NCI-H1436 treated with DMSO at 0.1 percent for 48 hours (cell line): ENCODE measurements around the gene PRODH.
"Not testable (repeated sequence)": the region's sequence is repeated elsewhere in the genome, so short reads cannot be mapped to it uniquely, and the experiment has no call there.

Experiments used
- DNase-seq: peaks from one replicate; lab custom pipeline; 2025; lab: John Stamatoyannopoulos, UW

Gene PRODH, protein sequence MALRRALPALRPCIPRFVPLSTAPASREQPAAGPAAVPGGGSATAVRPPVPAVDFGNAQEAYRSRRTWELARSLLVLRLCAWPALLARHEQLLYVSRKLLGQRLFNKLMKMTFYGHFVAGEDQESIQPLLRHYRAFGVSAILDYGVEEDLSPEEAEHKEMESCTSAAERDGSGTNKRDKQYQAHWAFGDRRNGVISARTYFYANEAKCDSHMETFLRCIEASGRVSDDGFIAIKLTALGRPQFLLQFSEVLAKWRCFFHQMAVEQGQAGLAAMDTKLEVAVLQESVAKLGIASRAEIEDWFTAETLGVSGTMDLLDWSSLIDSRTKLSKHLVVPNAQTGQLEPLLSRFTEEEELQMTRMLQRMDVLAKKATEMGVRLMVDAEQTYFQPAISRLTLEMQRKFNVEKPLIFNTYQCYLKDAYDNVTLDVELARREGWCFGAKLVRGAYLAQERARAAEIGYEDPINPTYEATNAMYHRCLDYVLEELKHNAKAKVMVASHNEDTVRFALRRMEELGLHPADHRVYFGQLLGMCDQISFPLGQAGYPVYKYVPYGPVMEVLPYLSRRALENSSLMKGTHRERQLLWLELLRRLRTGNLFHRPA

DNA sequence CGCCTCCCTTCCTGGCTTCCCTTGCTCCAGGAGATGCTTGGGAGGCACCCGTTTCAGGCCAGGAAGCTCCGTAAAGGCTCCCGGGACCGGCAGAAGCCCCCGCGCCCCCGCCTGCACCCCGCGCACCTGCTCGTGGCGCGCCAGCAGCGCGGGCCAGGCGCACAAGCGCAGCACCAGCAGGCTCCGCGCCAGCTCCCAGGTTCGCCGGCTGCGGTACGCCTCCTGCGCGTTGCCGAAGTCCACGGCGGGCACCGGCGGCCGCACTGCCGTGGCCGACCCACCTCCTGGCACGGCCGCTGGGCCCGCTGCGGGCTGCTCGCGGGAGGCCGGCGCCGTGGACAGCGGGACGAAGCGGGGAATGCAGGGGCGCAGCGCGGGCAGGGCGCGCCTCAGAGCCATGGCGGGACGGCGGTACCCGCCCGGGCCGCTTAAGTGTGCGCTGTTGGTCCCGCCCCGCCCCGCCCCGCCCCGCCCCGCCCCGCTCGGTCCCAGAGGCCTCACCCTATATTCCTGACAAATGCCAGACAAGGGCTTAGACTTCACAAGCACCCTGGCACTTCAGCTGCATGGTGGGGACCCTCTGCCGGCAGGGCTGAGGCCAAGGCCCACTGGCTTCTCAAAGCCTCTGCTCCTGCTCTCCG is at the start of gene PRODH:
PRODH (minus strand) TSS at position 405 of the 641 bp plus-strand sequence; CDS start at position 399, 6 bp downstream.
- no peak for DNase-seq

DNA sequence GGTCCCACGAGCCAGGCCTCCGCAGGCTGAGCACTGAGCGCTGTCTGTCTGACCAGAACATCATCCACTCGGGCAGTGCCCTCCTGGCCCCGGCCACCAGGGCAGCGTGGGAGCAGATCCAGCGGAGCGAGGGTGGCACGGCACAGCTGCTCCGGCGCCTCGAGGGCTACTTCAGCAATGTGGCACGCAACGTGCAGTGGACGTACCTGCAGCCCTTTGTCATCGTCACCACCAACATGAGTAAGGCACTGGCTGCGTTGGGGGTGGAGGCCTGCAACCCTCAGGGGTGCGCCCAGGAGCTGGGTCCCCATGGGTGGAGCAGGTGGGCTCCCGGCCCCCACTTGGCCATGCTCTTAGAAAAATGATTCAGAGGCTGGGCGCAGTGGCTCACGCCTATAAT is 49.7 kb upstream of the PRODH start:
- no peak for DNase-seq

DNA sequence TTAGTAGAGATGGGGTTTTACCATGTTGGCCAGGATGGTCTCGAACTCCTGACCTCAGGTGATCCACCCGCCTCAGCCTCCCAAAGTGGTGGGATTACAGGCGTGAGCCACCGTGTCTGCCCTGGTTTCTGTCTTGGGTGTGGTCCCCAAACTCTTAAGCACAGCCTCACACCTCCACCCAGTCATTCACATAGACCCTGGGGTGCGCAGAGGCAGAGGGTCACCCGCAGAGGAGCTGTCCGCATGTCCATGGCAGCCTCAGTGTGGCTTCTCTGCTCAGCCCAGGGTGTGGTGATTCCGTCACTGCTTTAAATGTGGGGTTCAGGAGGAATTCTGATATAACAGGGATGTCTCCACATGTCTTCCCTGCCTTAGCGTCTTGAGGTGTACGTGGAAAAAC is 48.5 kb upstream of the PRODH start:
- no peak for DNase-seq

DNA sequence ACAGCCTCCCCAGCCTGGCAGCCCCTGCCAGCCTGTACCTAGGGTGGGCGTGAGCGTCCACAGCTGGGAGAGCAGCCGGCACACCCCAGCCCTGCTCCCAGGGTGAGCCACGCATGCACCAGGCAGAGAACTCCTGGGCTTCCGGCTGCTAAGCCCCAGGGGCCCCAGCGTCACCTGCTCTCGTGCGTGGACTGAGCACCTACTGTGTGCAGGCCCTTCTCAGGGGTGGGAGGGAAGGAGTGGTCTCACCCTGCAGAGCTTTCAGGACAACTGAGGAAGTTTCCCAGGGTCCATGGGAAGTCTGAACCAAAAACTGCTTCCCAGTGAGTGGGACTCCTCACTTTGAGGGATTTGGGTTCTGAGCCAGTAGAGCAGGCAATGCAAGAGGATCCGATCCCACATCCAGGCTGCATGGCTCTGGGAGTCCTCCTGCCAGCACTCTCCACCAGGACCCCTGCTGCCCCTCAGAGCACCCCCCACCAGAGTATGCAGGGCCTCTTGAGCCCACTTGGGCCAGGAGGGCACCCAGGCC is 47.1 kb upstream of the PRODH start:
- no peak for DNase-seq

DNA sequence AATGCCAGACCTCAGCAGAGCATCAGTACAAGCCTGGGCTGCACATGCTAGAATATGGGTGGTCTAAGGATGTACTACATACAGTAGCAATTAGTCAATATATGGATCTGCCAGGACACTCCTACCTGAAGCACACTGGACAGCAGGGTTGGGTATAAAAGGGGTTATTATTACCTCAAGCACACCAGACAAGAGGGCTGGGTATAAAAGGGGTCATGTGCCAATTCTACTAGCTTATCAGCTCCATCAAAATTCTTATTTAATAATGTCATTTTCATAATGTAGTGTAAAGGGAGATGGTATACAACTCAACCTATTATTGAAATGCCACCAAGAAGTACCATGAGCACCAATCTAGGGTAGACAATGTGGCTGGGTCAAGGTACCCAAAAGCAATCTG is 44.7 kb upstream of the PRODH start:
- no peak for DNase-seq

DNA sequence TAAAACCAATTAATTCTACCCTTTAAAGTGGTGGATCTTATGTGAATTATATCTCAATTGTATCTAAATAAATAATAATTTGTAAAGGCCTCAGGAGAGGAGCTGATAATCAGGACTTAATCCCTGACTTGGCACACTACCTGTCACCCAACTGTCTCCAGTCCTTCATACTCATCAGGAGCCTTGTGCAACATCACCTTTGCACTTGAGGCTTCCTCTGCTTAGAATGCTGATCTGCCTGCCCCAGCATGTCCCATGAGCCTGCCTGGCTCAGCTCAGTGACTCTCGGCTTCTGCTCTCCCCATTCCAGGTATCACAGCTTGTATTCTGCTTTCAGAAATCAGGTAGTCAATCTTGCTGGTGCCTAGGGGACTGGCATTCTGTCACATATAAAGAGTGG is 43.9 kb upstream of the PRODH start:
- DNase-seq = no peak

DNA sequence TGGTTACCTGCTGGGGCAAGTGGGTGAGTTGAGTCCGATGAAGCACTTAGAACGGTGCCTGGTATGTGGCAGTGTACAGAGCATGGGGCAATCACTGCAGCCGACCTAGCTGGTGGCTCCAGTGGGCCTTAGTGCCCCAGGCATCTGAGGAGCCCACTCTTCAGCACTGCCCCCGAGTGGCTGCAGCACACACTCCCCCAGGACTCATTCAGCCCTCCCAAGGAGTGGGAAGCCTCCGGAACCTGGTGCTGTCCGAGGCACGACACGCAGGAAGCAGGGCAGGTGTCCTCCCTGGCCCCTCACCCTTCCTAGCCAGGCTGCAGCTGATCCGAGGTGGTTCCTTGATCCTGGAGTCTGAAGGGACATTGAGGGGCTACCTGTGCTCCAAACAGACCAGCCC is 42.4 kb upstream of the PRODH start:
- DNase-seq = no peak

DNA sequence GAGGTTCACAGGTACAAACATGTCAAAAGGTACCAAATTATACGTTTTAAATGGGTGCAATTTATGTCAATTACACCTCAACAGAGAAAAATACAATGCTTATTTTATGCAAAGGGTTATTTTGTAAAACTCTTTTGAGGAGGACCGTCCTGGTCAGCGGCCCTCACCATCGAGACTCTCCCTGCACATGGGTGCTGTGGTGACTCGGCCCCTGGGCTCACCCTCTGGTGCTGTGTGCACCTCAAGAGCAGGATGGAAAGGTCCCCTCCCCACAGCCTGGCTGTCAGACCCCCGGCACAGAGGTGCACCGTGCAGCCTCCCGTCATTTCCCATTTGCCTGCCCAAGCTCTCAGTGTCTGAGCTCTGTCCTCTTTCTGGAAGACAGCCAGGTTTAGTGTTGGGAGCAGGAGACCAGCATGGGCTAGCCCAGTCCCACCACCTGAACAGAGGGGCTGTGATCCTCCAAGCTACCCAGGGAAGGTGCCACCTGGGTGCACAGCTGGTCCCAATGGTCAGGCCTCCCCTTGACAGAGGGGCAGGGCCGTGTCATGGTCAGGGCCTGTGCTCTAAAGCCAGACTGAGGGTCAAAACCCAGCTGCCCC is 41.8 kb upstream of the PRODH start:
- no peak for DNase-seq

DNA sequence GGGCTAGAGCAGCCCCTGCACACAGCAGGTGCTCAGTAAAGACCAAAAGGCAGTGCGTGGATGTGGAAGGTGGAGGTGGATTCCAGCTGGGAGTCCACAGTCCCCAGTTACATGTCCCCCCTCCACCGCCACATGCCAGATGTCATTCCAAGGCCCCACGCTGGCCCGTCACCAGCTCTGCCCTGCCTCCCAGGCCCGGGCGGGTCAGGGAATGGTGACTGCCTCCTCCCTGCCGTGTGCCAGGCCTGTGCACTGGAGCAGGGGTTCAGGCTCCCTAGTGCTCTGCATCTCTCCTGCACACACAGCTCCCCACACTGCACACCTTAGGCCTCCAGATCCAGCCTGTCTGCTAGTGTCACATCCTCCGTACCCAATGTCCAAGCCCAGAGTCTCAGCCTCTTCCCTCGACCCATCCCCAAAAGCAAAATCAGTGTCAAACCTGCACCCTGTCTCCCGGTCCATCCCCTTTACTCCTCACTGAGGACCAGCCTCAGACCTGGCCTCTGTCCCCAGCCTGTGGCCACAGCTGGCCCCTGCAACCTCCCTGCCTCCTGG is 40.2 kb upstream of the PRODH start:
- no peak for DNase-seq

DNA sequence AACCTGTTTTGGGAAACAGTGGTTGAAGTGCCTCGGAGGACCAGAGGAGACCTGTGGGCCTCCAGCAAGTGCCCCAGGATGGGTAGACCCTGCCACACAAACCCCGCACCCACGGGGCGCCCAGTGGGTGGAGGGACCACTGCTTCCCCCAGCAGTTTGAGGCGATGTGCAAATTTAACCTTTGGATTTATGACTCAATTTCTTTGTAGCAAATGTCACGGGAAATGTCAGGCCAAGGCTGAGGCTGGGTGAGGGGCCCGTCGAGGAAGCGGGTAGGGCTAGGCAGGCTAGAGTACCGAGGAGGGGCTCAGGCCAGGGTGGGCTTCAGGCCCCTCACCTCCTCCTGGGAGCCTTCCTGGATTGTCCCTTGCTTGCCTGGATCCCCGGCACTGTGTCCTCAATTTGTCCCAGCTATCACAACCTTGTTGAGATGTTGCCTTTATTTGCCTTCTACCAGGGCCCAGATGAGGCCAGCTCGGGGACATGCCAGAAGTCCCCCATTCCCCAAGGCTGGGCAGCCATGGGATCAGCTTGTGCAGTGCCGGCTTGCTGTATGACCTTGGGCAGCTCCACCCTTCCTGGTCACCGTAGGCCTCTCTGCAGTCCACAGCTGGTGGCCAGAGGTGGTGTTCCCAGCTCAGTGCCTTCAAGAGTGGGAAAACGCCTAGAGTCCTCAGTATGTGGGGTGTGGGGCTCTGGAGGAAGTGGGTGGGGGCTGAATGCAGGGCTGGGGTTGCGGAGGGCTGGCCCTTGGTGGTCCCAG is 39.5 kb upstream of the PRODH start:
- DNase-seq = no peak

DNA sequence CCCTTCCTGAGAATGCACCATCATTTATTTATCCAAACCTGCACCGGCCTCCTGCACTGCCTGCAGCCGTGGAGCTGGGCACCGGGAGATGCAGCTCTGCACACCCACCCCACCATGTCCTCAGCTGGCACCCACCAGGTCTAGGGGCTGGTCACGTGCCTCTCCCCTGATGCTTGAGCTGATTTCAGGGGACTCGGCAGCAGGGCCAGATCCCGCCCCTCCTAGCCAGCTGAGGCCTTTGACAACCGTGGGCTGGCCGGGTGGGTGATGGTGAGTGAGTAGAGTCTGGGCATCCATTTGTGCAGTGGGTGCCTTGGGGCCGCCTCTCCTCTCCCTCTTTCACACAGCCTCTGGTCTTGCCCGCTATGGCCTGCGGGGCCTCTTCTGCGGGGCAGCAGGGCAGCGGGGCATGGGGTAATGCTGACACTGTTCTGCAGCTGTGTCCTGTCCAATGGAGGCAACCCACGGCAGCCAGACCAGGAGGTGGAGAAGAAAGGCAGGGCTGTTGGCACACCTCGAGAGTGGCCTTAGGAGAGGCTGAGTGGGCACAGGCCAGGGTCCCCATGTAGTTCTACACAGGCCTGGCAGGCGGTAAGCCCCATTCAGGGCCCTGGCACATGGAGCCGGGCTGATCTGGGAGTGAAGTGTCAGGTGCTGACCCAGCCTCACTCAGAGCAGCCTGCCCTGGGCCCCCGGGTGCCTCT is 38.5 kb upstream of the PRODH start:
- no peak for DNase-seq

DNA sequence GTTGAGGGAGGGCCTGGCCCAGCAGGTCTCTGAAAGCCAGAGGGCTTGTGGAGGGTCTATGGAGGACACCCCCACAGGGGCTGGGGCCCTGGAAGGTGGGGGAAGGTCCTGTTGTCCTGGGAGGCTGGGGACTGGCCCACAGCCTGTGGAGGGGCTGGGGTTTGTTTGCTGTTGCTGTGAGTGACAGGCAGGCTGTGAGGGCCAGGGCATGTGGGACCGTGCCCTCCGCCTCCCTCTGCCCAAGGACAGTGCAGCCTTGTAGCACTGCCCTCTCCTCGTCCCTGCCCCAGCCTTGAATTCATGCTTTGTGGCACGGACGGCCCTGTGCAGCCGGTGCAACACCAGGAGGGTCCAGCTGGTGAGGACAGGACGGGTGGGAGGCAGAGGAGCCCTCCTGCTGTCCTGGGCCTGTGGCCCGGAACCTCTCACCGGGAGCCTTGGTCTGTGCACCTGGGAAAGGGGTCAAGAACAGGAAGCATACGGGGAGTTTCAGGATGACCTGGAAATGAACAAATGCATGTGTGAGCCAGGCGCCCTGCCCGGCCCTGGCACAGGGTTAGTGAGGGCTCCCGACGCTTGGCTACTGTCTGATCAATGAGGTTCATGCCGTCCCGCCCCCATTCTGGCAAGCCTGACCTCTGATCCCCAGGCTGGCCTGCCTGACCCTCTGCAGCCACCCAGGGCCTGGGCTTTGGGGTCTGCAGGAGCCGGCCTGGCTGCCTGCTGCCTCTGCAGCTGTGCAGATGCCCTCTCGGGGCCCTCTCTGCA is 37.4 kb upstream of the PRODH start:
- no peak for DNase-seq

DNA sequence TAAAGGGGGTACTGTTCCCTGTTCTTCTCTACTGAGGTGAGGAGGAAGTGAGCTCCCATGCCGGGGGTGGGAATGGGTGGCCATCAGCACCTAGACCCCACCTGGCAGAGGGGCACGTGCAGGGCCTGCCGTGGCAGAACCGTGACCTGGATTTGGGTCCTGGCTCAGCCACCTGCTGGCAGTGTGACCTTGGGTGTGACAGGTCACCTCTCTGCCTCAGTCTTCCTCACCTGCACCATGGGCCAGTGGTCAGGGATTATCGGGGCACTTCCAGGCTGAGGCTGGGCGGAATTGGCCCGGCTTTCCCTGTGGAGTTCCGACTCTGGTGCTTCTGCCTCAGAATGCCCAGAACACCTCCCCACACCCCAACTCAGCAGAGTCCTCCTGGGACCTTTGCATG is 36.5 kb upstream of the PRODH start:
- not testable (repeated sequence) for DNase-seq

DNA sequence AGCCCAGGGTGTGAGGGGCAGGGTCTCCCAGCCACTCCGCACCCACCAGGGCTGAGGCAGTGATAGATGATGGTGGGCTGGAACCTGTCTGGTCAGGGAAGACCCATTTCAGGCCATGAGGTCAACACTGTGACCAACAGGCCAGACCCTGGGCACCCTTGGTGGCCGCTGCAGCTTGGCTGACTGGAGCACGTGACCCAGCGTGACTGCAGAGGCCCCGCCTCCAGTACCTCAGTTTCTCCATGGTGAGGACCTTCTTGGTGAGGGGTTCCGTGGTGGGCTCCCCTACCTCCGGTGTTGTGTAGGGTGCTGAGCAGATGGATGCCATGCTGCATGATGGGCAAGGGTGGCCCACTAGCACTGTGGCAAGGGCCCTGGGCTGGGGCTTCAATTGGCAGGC is 35.9 kb upstream of the PRODH start:
- not testable (repeated sequence) for DNase-seq

DNA sequence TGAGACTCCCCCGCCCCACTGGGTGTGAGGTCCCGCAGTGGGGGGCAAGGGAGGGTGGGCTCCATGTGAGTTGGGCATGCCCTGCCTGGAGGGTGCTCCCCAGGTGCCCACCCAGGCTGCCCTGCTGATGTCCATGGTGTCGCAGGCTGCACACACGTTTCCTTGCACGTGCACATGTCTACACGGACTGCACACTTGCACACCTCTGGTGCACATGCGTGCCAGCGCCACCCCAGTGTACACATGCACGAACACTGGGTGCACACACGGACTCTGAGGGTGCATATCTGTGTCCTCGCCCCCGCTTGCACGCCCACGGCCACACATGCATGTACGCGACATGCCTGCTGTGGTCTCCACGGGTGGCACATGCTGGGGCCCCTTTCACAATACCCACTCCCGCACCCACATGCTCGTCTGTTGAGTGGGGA is 35.2 kb upstream of the PRODH start:
- DNase-seq = no peak

DNA sequence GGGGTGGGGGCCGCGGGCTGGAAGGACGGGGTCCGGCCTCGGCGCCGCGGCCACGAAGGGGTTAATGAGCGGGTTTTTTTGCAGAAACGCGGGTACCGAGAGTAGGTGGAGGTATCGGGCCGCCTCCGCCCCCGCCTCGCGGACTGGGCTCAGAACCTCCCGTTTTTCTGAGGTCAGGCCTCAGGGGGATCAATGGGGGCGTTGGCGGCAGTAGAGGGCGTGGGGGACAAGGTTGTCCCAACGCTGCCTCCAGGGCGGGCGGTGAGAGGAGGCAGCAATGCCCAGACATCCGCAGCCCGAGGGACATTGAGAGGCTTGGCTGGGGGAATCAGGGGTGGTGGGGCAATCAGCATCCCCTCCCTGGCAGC is 34.8 kb upstream of the PRODH start:
- no peak for DNase-seq

DNA sequence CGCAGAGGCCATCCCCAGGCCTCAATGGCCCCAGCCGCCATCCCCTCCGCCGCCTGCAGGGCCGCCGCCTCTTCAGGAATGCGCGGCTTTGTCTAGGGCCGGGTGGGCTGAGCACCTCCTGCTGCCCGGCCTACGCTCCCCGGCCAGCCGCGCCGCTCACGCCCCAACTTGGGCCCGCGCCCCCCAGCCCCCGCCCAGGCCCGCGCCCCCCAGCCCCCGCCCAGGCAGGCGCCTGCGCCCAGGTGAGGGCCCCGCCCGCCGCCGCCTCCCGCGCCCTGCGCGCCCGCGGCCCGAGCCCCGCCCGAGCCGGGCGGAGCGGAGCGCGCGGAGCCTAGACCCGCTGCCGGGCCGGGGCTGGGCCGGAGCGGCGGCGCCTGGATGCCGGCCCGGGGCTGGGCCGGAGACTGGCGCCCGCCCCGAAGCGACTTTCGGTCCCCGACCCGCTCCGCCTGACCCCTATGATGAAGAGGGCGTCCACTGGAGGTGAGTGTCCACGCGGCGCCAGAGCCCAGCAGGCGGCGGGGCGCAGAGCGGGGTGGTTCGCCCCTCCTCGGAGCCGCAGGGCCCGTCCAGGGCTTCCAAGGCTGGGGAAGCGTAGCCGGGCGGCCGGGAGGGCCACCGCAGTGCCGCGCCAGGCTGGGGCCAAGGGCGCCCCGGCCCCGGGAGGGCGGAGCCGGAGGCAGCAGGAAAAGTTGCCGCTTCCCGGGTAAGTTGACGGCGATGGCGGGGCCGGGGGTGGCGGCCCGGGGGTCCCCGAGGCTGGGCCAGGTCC is 34.3 kb upstream of the PRODH start:
- no peak for DNase-seq

DNA sequence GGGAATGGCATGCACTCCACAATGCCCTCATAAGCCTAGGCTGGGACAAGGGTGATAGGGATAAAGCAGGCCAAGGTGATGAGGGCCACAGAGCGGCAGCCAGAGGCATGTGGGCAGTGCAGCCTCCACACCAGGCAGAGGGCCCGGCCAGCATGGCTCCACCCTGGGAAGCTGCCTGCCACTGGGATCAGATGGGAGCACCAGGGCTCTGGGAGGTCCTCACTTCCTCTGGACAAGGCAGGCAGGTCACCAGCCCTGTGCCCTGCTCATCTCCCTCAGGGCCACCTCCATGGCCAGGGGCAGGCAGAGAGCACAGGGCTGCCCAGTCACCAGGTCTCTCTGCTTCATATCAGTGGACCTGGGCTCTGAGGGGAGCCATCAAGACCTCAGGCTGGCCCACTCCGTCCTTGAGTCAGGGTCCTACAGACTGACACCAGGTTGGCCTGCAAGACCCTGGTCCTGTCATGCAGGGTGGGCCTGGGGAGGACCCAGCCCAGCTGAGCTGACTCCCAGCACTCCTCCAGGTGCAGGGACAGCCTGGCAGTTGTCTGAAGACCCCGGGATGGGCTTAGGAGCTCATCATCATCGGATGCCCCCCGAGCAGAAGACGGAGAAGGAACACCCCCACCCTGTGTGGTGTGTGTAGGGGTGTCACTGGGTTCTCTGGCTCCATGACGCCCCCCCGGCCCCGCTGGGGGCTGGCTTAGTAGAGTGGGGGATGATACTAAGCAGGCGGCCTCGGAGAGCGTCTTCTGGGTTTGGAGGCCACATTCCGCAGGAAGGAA is 33.3 kb upstream of the PRODH start:
- not testable (repeated sequence) for DNase-seq
